ENCODE data around the gene VSTM2L.

Gene VSTM2L

DNA sequence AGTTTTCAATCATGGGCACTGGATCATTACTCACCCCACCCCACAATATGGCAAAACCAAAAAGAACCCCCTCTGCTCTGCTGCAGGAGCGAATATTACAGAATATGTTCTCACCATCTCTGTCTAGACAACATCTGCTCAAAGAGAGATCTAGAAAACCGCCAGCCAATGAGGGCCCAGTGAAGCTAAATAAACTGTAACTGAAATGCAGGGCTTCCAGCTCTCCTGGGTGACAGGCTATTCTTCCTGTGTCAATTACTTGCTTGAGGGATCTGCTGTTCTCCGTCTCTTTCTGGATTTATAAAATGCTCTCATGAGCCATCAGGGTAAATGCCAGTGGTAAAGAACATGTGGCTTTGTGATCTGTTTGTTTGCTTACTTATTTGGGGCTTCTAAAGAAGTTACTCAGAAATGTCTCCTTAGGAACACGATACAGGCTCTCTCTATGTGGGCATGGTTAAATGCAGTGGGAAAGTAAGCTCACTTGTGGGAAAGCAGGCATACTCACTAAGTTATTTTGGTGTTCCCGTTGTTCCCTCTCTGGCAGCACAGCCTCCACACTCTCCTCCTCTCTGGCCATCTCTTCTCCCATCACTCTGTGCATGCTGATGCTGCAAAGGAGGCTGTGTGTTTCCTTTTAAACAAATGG, 85.5 kb downstream of the VSTM2L start:
- no peak for DNase-seq (ENCODE audit: low read depth)

DNA sequence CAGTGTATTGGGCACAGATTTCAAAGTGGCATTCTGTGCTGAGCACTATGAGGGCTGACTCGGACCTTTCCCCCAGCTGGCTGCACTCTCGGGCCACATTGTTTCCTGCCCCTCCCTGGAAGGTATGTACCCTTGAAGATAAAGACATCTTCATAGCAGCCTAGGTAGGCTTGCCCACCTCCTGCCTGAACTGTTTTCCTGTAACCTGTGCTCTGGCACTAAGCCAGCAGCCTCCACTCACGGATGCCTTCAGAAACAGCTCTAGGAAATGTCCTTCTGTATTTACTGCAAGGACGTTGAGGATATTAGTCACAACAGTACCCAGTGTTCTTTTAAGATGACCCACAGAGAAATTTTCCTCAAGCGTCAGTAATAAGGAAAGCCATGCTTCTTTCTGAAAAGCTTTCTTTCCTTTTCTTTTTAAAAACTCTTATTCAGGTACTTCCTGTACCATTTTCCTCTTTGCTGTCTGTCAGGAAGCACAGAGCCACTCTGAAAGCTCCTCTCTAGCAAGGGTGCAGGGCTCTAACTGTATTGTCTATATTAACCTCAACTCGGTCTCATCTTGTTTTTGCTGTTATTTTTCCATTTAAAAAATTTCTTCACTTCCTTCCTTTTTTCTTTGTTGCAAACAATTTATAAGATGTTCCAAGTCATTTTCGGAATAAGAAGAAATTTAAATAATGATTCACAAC, 86.8 kb downstream of the VSTM2L start:
- DNase-seq (ENCODE audit: low read depth) = no peak

DNA sequence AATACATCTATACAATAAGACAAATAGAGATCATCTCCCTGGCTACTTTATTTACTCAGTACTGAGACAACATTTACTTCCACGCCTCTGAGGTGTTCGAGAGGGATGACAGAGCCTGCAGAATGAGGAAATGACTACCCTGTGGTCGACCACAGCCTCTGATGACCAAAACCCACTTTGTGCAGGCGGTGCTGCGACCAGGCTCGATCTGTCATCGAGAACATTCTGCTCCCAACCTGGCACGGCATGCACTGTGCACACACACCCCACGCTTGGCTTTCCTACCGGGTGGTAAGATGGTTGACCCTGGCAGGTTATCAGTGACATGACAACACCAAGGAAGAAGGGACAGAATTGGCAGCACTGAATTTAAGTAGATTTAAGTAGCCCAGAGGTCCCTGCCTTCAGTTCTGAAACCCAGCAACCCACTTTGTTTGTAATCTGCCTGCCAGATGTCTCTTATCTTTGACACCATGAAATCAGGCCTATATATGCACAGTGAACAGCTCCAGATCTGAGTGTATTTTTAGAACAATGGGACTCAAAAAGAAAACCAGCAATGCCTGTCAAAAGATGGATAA, 87.7 kb downstream of the VSTM2L start:
- peak; percentile 17 for DNase-seq (ENCODE audit: low read depth)

DNA sequence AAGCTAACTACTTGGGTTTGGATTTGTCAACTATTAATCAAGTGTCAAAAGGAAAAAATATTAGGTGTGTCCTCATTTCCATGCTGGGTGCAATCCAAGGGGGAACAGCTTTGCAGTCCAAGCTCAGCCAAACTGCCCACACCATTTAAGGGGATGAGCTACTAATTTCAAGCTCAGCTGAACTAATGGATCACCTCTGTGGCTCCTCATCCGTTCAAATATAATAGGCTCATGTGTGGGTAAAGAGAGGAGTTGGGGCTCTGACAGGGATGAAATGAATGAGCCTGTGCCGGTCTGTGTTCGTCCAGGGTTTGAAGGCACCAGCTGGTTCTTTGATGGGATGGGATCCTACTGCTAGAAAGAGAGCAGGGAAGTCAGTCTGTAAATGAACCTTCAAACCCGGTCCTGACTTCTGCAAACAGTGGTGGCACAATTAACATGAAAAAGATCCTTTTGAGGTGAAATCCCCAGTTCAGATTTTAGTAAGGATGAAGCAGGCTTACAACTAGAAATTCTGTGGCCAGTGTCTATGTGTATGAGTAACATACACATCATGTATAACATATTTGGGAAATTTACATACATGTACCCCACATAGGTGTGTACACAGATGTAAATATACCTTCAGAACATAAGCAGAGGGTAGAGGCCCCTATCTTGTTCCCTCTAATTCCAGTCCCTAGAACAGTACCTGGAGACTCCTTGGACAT, 88.4 kb downstream of the VSTM2L start:
- no peak for DNase-seq (ENCODE audit: low read depth)

DNA sequence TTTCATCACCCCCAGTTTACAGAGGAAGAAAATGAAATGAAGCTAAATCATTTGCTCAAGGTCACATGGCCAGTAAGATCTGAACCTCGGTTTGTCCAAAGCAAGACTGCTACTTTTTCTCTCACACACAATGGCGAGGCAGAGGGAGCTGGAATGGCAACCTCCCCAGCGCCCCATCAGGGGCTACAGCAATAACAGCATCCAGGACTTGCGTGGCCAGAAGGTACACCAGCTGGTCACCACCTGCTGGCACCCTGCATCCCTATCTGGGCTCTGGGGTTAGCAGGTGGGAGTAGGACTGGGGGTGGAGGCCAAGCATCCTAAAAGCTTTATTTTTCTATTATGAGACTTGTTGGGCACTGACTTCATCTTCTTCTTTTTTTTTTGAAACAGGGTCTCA, 89.0 kb downstream of the VSTM2L start:
- DNase-seq (ENCODE audit: low read depth) = no peak

DNA sequence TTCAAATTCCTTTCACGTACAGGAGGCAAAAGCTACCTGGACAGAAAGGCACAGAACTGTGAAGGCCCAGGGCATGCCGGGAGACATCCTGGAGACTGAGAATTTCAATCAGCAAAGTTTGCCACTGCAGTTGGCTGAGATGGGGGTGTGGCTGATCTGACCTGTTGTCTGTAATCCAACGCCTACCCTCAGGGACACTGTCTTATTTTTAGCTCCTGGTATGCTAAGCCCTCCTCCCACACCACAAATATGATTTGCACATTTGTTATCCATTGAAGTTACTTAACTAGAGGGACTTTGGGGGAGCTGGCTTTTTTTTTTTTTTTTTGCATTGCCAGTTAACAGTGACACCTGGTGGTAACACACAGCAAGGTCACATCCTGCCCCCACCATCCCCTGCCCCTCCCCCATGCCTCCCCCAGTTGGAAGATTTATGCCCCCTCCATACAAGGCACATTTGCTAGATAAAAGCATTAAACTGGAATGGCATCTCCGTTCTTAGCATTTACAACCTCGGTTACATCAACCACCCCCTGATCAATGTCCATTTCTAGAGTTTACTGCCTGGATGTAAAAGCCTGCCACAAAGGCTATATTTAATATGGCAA, 90.0 kb downstream of the VSTM2L start:
- no peak for DNase-seq (ENCODE audit: low read depth)

DNA sequence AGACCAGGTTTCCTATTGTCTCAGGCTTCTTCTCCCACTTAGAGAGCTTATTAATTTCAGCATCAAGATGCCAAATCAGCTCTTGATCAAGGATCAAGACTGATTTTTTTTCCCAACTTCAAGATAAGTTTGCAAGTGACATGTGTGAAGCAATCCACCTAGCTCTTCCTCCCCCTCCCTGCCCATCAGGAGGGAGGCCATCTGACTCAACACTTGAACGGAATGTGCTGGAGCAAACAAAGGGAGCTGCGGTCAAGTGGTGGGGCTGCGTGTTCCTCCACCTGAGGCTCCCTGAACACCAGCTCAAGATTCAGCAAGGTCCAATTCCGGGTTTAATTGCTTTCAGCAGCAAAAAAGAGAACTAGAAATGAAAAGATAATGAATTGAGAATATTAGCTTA, 91.6 kb downstream of the VSTM2L start:
- DNase-seq (ENCODE audit: low read depth) = no peak

Data from stimulated activated CD8-positive, alpha-beta memory T cell treated with anti-CD3 and anti-CD28 coated beads, Interleukin-15, amount 100 ng/mL, for 24 hours (primary cell).